Transverse colon (tissue), 4 donors: ENCODE results near the gene ZFPM1.

Source experiments
- CTCF ChIP-seq, 5 experiments: fragments of 200-600 bp in 3 of 5; fragments of 450-650 bp in 2 of 5; sonication (generic) in 3 of 5; IDR thresholded peaks; 1 replicate in 2 of 5; 2 replicates in 3 of 5; pipeline ENCODE4 v1.5.1; 2016 to 2017; ENCODE audit warnings: antibody characterized with exemption in 5 of 5, inconsistent platforms in 3 of 5, mild to moderate bottlenecking in 2 of 5, moderate library complexity in 1 of 5
- EP300 ChIP-seq: sonication (generic); formaldehyde crosslinking; IDR thresholded peaks from one replicate; pipeline ENCODE4 v1.6.1; 2017; ENCODE audit warnings: antibody characterized with exemption, low read depth
- POLR2A ChIP-seq: fragments of 450-650 bp; IDR thresholded peaks from one replicate; pipeline ENCODE4 v1.6.1; 2016; ENCODE audit warnings: antibody characterized with exemption, mild to moderate bottlenecking, moderate library complexity
- POLR2AphosphoS5 ChIP-seq, 3 donors: sonication (generic); formaldehyde crosslinking; IDR thresholded peaks; one replicate each; pipeline ENCODE4 v1.6.1; 2016; ENCODE audit warnings: antibody characterized with exemption in 3 of 3

GRCh38 chr16:88430185-88430523 lies 22.9 kb upstream of the ZFPM1 start:
- TF ChIP-seq CTCF (IDR thresholded peaks at IDR 0.05) (no peak), POLR2A (no peak), EP300 (no peak), POLR2AphosphoS5 (IDR thresholded peaks at IDR 0.05) (no peak)
